Mesendoderm (in vitro differentiated cells): ENCODE results near the gene CCDC181.

ENCODE experiments used
- DNase-seq: peaks from one replicate; pipeline ENCODE4 v3.0.0; 2013
- H2AK5ac ChIP-seq: 2 replicates; pipeline ENCODE4 v1.6.1; 2013; ENCODE audit warnings: low read length, inconsistent platforms
- H2BK120ac ChIP-seq: 2 replicates; pipeline ENCODE4 v1.6.1; 2013; ENCODE audit warnings: low read depth, mild to moderate bottlenecking, low read length, moderate library complexity, mixed read lengths
- H2BK15ac ChIP-seq: replicated peaks from 2 replicates; pipeline ENCODE4 v1.6.1; 2013; ENCODE audit warnings: low read depth, mild to moderate bottlenecking, moderate library complexity
- H2BK5ac ChIP-seq: 2 replicates; pipeline ENCODE4 v1.6.1; 2013; ENCODE audit warnings: low read length, inconsistent platforms
- H3K18ac ChIP-seq: 2 replicates; pipeline ENCODE4 v1.6.1; 2013; ENCODE audit warnings: mild to moderate bottlenecking, low read length, mixed read lengths
- H3K23ac ChIP-seq: one replicate; pipeline ENCODE4 v1.6.1; 2013; ENCODE audit warnings: low read length
- H3K27ac ChIP-seq: 2 replicates; pipeline ENCODE4 v1.5.1; 2013; ENCODE audit warnings: low read depth, mild to moderate bottlenecking, inconsistent platforms, low read length, moderate library complexity
- H3K27me3 ChIP-seq: 2 replicates; pipeline ENCODE4 v1.6.1; 2013; ENCODE audit warnings: low read length, control low read depth, mild to moderate bottlenecking, inconsistent platforms; ENCODE audit not compliant: insufficient read depth, poor library complexity
- H3K36me3 ChIP-seq: 2 replicates; pipeline ENCODE4 v1.6.1; 2013; ENCODE audit warnings: low read length, inconsistent platforms; ENCODE audit not compliant: control insufficient read depth, insufficient read depth
- H3K4ac ChIP-seq: one replicate; pipeline ENCODE4 v1.6.1; 2013; ENCODE audit warnings: low read depth, mild to moderate bottlenecking, low read length, moderate library complexity
- H3K4me1 ChIP-seq: 2 replicates; pipeline ENCODE4 v1.6.1; 2013; ENCODE audit warnings: low read depth, low read length, inconsistent platforms; ENCODE audit not compliant: control insufficient read depth
- H3K4me2 ChIP-seq: 2 replicates; pipeline ENCODE4 v1.6.1; 2013; ENCODE audit warnings: low read length
- H3K4me3 ChIP-seq: 2 replicates; pipeline ENCODE4 v1.5.1; 2013; ENCODE audit warnings: mild to moderate bottlenecking, low read length
- H3K56ac ChIP-seq: one replicate; pipeline ENCODE4 v1.6.1; 2013; ENCODE audit warnings: low read length
- H3K79me1 ChIP-seq: 2 replicates; pipeline ENCODE4 v1.6.1; 2013; ENCODE audit warnings: low read length, inconsistent platforms
- H3K79me2 ChIP-seq: 2 replicates; pipeline ENCODE4 v1.6.1; 2013; ENCODE audit warnings: mild to moderate bottlenecking, low read length; ENCODE audit not compliant: control insufficient read depth, insufficient read depth
- H3K9ac ChIP-seq: 2 replicates; pipeline ENCODE4 v1.6.1; 2013; ENCODE audit warnings: low read length, inconsistent platforms
- H4K5ac ChIP-seq: one replicate; pipeline ENCODE4 v1.6.1; 2013; ENCODE audit warnings: low read length
- H4K8ac ChIP-seq: one replicate; pipeline ENCODE4 v1.6.1; 2013; ENCODE audit warnings: low read depth, mild to moderate bottlenecking, control low read depth, low read length, moderate library complexity
- WGBS: extraction: QIAGEN DNeasy Blood & Tissue Kit; methylation state at CpG from one replicate; pipeline ENCODE4 v1.1.7; 2013; ENCODE audit warnings: low lambda C conversion rate, missing lambda C conversion rate; ENCODE audit not compliant: insufficient coverage; ENCODE audit errors: extremely low coverage; 5-methylcytosine and 5-hydroxymethylcytosine counted together

CCDC181 gene

DNA sequence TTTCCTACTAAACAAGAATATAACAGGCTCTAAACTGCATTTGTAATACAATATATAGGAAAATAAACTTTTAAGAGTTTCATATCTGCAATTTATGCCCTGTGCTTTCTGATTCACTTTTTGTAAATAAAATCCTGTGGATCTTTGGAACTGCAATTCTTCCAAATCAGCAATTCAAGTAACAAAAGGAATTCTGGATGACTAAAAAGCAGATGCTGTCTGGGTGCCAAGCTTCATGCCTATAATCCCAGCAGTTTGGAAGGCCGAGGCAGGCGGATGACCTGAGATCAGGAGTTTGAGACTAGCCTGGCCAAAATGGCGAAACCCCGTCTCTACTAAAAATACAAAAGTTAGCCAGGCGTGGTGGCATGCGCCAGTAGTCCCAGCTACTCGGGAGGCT lies 66.0 kb downstream of the CCDC181 start:
- DNase-seq = no peak
- Histone ChIP-seq H2BK5ac (no peak overlapping the region), H3K4ac (no peak overlapping the region), H2AK5ac (no peak overlapping the region), H3K4me1 (no peaks in the 10 kb centered on the region), H3K56ac (no peak overlapping the region), H3K18ac (no peak overlapping the region), H3K79me1 (peaks cover 3% of the 10 kb centered on the region), H2BK15ac (no peak overlapping the region), H3K79me2 (no peaks in the 10 kb centered on the region), H3K27me3 (no peaks in the 10 kb centered on the region), H3K9ac (no peak overlapping the region), H4K5ac (no peak overlapping the region), H3K4me3 (no peak overlapping the region), H2BK120ac (no peak overlapping the region), H3K36me3 (no peaks in the 10 kb centered on the region), H3K4me2 (no peak overlapping the region), H3K27ac (no peak overlapping the region), H3K23ac (no peak overlapping the region), H4K8ac (no peak overlapping the region)
- no CpG with 5 or more reads among the region's 7 CpGs for WGBS

DNA sequence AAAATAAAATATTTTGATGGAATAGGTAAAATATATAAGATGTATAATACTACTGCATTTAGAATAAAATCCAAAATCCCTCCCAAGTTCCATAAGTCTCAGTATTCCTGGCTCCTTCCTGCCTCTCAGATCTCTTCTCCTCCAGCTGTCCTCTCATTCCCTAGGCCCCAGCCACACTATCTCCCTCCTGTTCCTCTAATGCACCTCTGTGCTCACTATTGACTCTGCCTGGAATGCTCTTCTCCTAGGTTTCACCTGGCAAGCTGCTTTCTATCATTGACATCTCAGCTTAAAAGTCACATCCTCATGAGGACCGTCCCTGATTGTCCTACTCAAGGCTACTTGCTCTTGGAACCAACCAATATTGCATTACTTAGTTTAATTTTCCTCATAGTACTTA lies 66.9 kb downstream of the CCDC181 start:
- Histone ChIP-seq H2BK15ac (no peak overlapping the region), H3K4me3 (no peak overlapping the region), H2BK120ac (no peak overlapping the region), H3K4ac (no peak overlapping the region), H4K5ac (no peak overlapping the region), H3K79me1 (peaks cover 3% of the 10 kb centered on the region), H3K79me2 (no peaks in the 10 kb centered on the region), H4K8ac (no peak overlapping the region), H3K27ac (no peak overlapping the region), H3K4me2 (no peak overlapping the region), H3K56ac (no peak overlapping the region), H3K9ac (no peak overlapping the region), H3K23ac (no peak overlapping the region), H2AK5ac (no peak overlapping the region), H3K4me1 (no peaks in the 10 kb centered on the region), H3K27me3 (no peaks in the 10 kb centered on the region), H3K36me3 (no peaks in the 10 kb centered on the region), H3K18ac (no peak overlapping the region), H2BK5ac (no peak overlapping the region)
- WGBS = no CpG with 5 or more reads among the region's 1 CpG
- peak; percentile 19 for DNase-seq

DNA sequence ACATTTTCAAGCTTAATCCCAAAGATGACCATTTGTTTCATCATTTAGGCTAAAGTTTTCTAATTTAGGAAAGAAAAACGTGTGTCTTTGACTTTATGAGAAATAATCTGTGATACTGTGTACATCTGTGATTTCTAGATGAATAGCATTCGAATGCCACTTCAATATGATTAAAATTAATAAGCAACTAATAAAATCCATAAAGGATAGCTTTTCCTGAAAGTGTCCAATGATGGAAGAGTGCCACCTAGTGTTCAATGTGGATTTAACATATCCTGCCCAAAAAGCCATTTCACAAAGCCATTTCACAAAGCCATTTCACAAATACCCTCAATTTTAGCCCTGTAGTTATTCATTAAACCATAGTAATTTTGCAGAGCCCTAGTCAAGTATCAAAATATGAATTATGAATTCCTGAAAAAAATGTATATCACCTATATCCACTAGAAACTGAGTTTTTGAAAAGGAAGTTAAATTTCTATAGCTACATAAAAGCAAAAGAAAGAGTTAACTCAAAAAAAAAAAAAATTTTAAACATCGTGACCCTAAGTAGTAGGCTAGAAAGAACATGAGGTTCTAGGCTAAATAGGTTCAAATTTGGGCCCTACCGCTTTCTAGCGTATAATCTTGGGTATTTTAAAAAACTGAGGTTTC lies 78.8 kb downstream of the CCDC181 start:
- Histone ChIP-seq H3K9ac (no peak overlapping the region), H3K4me1 (no peaks in the 10 kb centered on the region), H3K27ac (no peak overlapping the region), H3K4me2 (no peak overlapping the region), H3K36me3 (no peaks in the 10 kb centered on the region), H2BK15ac (no peak overlapping the region), H2BK5ac (no peak overlapping the region), H3K23ac (no peak overlapping the region), H3K18ac (no peak overlapping the region), H3K56ac (no peak overlapping the region), H2BK120ac (no peak overlapping the region), H3K27me3 (no peaks in the 10 kb centered on the region), H4K5ac (no peak overlapping the region), H3K4me3 (no peak overlapping the region), H4K8ac (no peak overlapping the region), H3K79me1 (no peaks in the 10 kb centered on the region), H2AK5ac (no peak overlapping the region), H3K79me2 (no peaks in the 10 kb centered on the region), H3K4ac (no peak overlapping the region)
- peak; percentile 46 for DNase-seq
- no CpG with 5 or more reads among the region's 5 CpGs for WGBS

DNA sequence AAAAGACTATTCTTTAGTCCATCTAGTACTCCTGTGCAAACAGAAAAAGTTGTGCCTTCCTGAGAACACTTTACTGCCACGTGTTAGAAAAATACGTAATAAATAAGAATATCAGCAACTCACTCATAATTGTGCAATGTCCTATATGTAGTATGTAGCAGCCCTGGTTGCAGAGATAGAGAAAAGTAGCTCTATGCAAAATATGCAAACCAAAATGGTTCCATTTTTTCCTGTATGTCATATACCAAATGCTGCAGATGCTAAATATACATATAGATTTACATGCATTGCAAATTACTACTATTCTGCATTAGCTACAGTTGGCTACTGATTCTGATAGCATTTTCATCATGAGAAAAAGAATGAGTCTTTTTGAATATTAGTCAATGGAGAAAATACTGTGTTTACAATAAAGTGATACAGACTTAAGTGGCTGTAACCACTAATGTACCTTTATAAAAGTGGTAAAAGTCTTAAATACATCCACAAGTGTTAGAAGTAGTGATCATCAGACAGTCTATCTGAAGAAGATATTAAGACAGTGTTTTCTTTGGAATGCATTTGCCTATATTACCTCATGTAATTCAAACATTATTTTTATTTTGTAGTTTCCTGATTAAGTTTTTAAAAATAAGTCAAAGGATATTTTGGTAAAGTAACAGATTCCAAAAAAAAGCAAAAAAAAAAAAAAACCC lies 79.4 kb downstream of the CCDC181 start:
- no peaks in the 10 kb centered on the region for H3K36me3 ChIP-seq
- WGBS = no CpG with 5 or more reads among the region's 2 CpGs

DNA sequence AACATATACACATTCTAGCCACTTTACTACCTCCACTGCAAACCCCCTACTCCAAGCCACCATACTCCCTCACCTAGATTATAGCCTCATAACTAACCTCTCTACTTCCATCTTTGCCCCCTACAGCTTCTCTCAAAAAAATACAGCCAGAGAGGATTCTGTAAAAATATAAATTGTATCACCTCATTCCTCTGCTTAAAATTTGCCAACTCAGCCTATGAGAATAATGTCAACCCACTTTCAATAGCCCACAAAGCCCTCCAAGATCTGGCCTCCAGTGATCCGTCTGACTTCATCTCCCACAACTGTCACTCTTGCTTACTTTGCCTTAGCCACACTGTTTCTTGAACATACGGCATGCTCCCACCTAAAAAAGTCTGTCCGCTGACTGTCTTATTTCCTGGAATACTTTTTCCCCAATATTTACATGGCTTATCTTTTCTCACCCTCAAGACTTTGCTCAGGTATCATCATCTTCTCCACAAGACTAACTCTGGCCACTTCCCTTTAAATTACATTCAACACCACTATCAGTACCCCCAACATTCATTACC lies 81.2 kb downstream of the CCDC181 start:
- Histone ChIP-seq H4K5ac (no peak overlapping the region), H3K4me2 (no peak overlapping the region), H3K9ac (no peak overlapping the region), H3K4ac (no peak overlapping the region), H2BK15ac (no peak overlapping the region), H4K8ac (no peak overlapping the region), H3K4me3 (no peak overlapping the region), H3K18ac (no peak overlapping the region), H3K23ac (no peak overlapping the region), H3K36me3 (no peaks in the 10 kb centered on the region), H3K27ac (no peak overlapping the region), H3K79me2 (no peaks in the 10 kb centered on the region), H3K4me1 (no peaks in the 10 kb centered on the region), H2AK5ac (no peak overlapping the region), H3K79me1 (no peaks in the 10 kb centered on the region), H2BK120ac (no peak overlapping the region), H3K56ac (no peak overlapping the region), H3K27me3 (no peaks in the 10 kb centered on the region), H2BK5ac (no peak overlapping the region)
- DNase-seq = no peak
- no CpG with 5 or more reads among the region's 3 CpGs for WGBS

More for the DNA sequence above, 79.4 kb downstream of the CCDC181 start:
- Histone ChIP-seq H3K56ac (no peak overlapping the region), H2BK120ac (no peak overlapping the region), H2BK15ac (no peak overlapping the region), H3K4ac (no peak overlapping the region), H2BK5ac (no peak overlapping the region), H3K4me1 (no peaks in the 10 kb centered on the region), H3K27ac (no peak overlapping the region), H4K8ac (no peak overlapping the region), H3K27me3 (no peaks in the 10 kb centered on the region), H3K18ac (no peak overlapping the region), H2AK5ac (no peak overlapping the region), H3K4me2 (no peak overlapping the region), H3K79me2 (no peaks in the 10 kb centered on the region), H4K5ac (no peak overlapping the region), H3K79me1 (no peaks in the 10 kb centered on the region), H3K23ac (no peak overlapping the region), H3K9ac (no peak overlapping the region), H3K4me3 (no peak overlapping the region)
- DNase-seq = no peak
